Esophagus squamous epithelium (tissue), 5 donors: ENCODE results near the gene STAT5B. TPM values are rescaled to one million over a fixed set of nuclear protein-coding genes. Genes with fewer than 3 reads are reported as not detected.
"Not testable (repeated sequence)": the region's sequence is repeated elsewhere in the genome, so short reads cannot be mapped to it uniquely, and the experiment has no call there.

ENCODE experiments used
- DNase-seq: peaks from one replicate; lab custom pipeline; 2025; lab: John Stamatoyannopoulos, UW
- H3K27ac ChIP-seq, 4 donors: fragments of 200-600 bp; sonication (generic); one replicate each; pipeline ENCODE4 v1.5.1; 2016 to 2019; ENCODE audit warnings: mild to moderate bottlenecking in 1 of 4
- H3K27me3 ChIP-seq, 4 donors: fragments of 200-600 bp; sonication (generic); 1 replicate in 3 of 4; 2 replicates in 1 of 4; pipeline versions ENCODE4 v1.5.1 to v1.6.0; 2017 to 2021; ENCODE audit warnings: antibody characterized with exemption in 1 of 4
- H3K36me3 ChIP-seq, 3 donors: fragments of 200-600 bp; sonication (generic); one replicate each; pipeline ENCODE4 v1.5.1; 2016 to 2019
- H3K4me1 ChIP-seq, 3 donors: fragments of 200-600 bp; sonication (generic); one replicate each; pipeline ENCODE4 v1.5.1; 2017 to 2019
- H3K4me3 ChIP-seq, 4 donors: fragments of 200-600 bp; sonication (generic); 1 replicate in 3 of 4; 2 replicates in 1 of 4; pipeline ENCODE4 v1.5.1; 2016 to 2019; ENCODE audit warnings: mild to moderate bottlenecking in 2 of 4, moderate library complexity in 1 of 4
- H3K9me3 ChIP-seq, 3 donors: fragments of 200-600 bp; sonication (generic); one replicate each; pipeline ENCODE4 v1.5.1; 2016 to 2019
- CTCF ChIP-seq, 6 experiments: fragments of 450-650 bp in 4 of 6; fragments of 200-600 bp in 2 of 6; sonication (generic) in 2 of 6; IDR thresholded peaks; one replicate each; pipeline ENCODE4 v1.5.1; 2016 to 2019; ENCODE audit warnings: antibody characterized with exemption in 6 of 6, mild to moderate bottlenecking in 4 of 6, moderate library complexity in 4 of 6
- POLR2A ChIP-seq, 4 donors: fragments of 450-650 bp; IDR thresholded peaks; one replicate each; pipeline ENCODE4 v1.6.1; 2017; ENCODE audit warnings: antibody characterized with exemption in 4 of 4, mild to moderate bottlenecking in 4 of 4, moderate library complexity in 3 of 4
- WGBS, 2 donors: methylation state at CpG; one replicate each; pipeline ENCODE4 v1.1.5; 2018; 5-methylcytosine and 5-hydroxymethylcytosine counted together
- intact Hi-C: fragments of 100-400 bp; cut with DNase I; formaldehyde crosslinking; loops from one replicate; pipeline ENCODE4 v1.15.0; 2022
- total RNA-seq, 4 donors: library from RNA; depleted of rRNA; stranded (reverse); fragments of >200 nt; gene quantifications; one replicate each; pipeline ENCODE4 v1.1.0, GENCODE V29; 2016
- donor health status: DM: yes; HTN: yes; CAD: no.

The STAT5B gene
- total RNA-seq, 4 donors from 2014 or later: 17.9 to 57.6 (median 19.5) TPM

GRCh38 chr17:42321555-42321954 lies 45.4 kb upstream of the STAT5B start:
- Histone ChIP-seq H3K27ac (peak overlapping the region in 2 of 4 donors; percentile 21 to 58), H3K4me1 (peaks cover 0 to 45% (median 5%) of the 10 kb centered on the region in 3 donors), H3K4me3 (no peak overlapping the region), H3K36me3 (peaks cover 30 to 100% (median 40%) of the 10 kb centered on the region in 3 donors), H3K27me3 (no peaks in the 10 kb centered on the region), H3K9me3 (no peaks in the 10 kb centered on the region)
- intact Hi-C loops: loop anchor here (5.0 kb wide), 2 partner anchors 81 to 196 kb away; no protein-coding TSS in a partner anchor
- DNase-seq: no peak
- 85 to 90% methylated on average over 4 of the region's 4 CpGs for WGBS, 2 donors
- TF ChIP-seq CTCF (IDR thresholded peaks at IDR 0.05): no peak
- TF ChIP-seq POLR2A (IDR thresholded peaks at IDR 0.05): no peak

DNA sequence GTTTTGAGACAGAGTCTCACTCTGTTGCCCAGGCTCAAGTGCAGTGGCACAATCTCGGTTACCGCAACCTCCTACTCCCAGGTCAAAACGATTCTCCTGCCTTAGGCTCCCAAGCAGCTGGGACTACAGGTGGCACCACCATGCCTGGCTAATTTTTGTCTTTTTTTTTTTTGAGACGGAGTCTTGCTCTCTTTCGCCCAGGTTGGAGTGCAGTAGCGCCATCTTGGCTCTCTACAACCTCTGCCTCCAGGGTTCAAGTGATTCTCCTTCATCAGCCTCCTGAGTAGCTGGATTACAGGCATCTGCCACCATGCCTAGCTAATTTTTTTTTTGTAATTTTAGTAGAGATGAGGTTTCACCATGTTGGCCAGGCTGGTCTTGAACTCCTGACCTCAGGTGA lies 41.8 kb upstream of the STAT5B start:
- Histone ChIP-seq H3K4me1 (peaks cover under 1 to 51% (median 5%) of the 10 kb centered on the region in 3 donors), H3K36me3 (peaks cover 31 to 100% (median 36%) of the 10 kb centered on the region in 3 donors)
- intact Hi-C loops, H3K4me3 ChIP-seq, DNase-seq, H3K27me3 ChIP-seq, H3K27ac ChIP-seq, H3K9me3 ChIP-seq: not testable (repeated sequence)
- WGBS, 2 donors: 93 to 97% methylated on average over 4 to 6 of the region's 6 CpGs

DNA sequence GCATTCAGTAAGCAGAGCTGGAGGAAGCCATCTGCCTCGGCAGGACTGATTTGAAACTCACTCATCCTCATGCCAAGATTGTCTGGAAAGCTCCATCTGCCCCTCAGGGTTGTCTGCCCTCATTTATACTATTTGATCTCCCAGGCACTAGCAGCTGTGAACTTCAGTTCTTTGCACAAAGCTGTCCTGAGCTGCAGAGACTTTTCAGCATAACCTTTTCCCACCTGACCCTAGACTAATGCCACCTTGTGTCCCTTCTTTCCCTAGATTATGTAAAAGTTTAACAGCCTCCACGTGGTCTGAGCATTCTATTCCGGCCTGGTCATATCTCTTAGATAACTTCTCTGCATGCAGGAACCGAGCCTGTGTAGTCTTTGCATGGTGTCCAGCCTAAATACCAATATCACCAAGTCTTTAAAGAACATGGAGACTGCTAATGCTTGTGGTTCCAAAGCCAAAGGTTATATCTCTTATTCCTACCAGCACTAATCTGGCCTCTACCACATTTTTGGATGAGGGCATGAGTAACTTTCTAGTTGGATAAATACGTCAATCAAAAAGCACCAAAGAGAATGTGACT lies 41.2 kb upstream of the STAT5B start:
- Histone ChIP-seq H3K36me3 (peaks cover 28 to 100% (median 36%) of the 10 kb centered on the region in 3 donors), H3K27me3 (no peaks in the 10 kb centered on the region), H3K4me1 (peaks cover 7 to 51% (median 9%) of the 10 kb centered on the region in 3 donors), H3K27ac (no peak overlapping the region), H3K4me3 (no peak overlapping the region), H3K9me3 (no peaks in the 10 kb centered on the region)
- intact Hi-C loops: no loop called here
- DNase-seq: no peak
- 67 to 75% methylated on average over 5 of the region's 5 CpGs for WGBS, 2 donors
- TF ChIP-seq POLR2A (IDR thresholded peaks at IDR 0.05) (no peak), CTCF (IDR thresholded peaks at IDR 0.05) (no peak)

GRCh38 chr17:42316755-42317154 lies 40.6 kb upstream of the STAT5B start:
- Histone ChIP-seq H3K27me3 (no peaks in the 10 kb centered on the region), H3K4me3 (no peak overlapping the region), H3K9me3 (no peaks in the 10 kb centered on the region), H3K27ac (no peak overlapping the region), H3K4me1 (peaks cover 8 to 53% (median 14%) of the 10 kb centered on the region in 3 donors), H3K36me3 (peaks cover 25 to 96% (median 36%) of the 10 kb centered on the region in 3 donors)
- DNase-seq: no peak
- intact Hi-C loops: no loop called here
- WGBS, 2 donors: 69 to 87% methylated on average over 4 of the region's 4 CpGs
- no peak for TF ChIP-seq POLR2A (IDR thresholded peaks at IDR 0.05)
- no peak for TF ChIP-seq CTCF (IDR thresholded peaks at IDR 0.05)

DNA sequence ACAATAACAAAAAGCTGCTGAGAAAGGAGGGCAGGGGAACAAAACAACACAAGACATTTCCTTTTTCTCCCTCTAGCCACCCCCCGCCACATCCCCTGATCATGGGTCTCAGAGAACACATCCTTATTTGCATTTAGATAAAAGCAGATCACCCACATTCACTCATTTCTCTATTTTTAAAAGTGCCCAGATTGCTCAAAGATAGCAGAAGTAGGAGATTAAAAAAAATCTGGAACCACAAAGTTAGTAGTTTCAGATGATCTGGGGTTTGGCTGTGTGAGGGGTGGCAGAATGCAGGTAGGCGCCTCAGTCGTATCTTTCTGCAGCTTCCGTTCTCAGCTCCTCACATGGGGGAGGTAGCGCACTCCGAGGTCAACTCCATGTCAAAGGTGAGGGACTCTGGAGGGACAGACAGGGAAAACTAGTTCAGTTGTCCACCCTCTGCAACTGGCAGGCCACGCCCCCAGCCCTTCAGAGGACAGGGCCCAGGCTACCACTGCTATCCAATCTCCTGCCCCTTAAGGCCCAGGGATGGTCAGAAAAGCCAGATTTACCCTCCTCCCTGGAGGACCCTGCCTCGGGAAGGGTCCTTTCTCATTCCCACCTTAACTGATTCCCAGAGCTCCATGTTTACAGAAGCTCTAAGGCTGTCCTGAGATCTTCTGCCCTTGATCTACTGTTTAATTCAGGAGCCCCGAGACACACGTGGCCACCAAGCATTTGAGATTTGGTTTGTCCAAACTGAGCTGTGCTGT lies 39.4 kb upstream of the STAT5B start:
- Histone ChIP-seq H3K9me3 (no peaks in the 10 kb centered on the region), H3K4me3 (no peak overlapping the region), H3K4me1 (peaks cover 8 to 64% (median 18%) of the 10 kb centered on the region in 3 donors), H3K36me3 (peaks cover 25 to 96% (median 36%) of the 10 kb centered on the region in 3 donors), H3K27ac (peak overlapping the region in 2 of 4 donors; percentile 29 to 32), H3K27me3 (no peaks in the 10 kb centered on the region)
- no peak for DNase-seq
- intact Hi-C loops: no loop called here
- TF ChIP-seq CTCF (IDR thresholded peaks at IDR 0.05) (no peak), POLR2A (IDR thresholded peaks at IDR 0.05) (no peak)
- WGBS, 2 donors: 67 to 79% methylated on average over 8 to 9 of the region's 10 CpGs
